NCI-H2171 treated with DMSO at 0.1 percent for 48 hours (cell line): ENCODE results near the gene GLT1D1.
"Not testable (repeated sequence)": the region's sequence is repeated elsewhere in the genome, so short reads cannot be mapped to it uniquely, and the experiment has no call there.

Source experiments
- DNase-seq: peaks from one replicate; lab custom pipeline; 2025; lab: John Stamatoyannopoulos, UW

The GLT1D1 gene

DNA sequence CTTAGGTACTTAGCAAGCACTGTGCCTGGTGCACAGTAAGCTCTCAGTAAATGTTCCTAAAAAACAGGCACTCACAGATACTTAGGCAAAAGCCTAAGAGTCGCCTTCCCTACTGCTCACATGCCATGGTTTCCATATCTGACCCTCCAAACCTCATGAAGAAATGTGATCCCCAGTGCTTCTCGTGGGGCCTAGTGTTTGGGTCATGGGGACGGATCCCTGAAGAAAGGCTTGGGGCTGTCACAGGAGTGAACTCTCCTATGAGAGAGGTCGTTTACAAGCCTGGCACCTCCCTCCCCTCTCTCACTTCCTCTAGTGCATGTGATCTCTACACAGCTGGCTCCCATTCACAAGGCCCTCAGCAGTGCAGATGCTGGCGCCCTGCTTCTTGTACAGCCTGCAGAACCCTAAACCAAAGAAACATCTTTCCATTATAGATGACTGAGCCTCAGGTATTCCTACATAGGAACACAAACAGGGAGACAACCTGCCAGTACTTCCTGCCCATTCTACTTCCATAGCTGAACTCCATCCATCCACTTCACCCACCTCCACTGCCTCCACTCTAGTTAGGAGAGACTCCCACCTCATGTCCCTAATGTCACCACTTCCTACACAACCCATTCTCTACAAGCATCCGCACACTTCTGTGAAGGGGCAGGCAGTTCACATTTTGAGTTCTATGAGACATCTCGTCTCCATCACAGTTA, 32.4 kb upstream of the GLT1D1 start:
- DNase-seq = no peak

DNA sequence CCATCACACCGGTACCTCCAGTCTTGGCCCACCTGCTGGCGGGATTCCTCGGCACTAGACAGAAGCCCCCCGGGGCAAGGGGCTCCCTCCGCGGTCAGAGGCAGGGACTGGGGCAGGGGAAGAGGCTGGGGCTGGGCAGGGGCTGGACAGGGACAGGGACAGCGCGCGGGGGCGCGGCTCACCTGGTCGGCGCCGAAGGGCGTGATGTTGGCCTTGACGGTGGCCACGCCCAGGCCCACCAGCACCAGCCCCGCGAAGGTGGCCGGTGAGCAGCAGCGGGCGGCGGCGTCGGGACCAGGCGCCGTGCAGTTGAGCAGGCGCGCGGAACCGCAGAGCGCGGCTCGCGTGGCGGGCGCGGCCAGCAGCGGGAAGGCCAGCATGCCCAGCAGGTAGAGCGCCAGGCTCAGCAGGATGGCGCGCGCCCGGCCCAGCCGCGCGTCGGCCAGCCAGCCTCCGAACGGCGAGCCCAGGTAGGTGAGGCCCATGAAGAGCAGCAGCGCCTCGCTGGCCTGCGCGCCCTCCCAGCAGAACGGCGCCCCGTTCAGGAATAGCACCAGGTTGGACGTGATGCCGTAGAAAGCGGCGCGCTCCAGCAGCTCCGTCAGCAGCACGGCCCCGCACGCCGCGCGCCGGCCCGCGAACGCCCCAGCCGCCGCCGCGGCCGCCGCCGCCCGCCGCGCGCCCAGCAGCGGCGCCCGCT, 29.9 kb upstream of the GLT1D1 start:
- no peak for DNase-seq

DNA sequence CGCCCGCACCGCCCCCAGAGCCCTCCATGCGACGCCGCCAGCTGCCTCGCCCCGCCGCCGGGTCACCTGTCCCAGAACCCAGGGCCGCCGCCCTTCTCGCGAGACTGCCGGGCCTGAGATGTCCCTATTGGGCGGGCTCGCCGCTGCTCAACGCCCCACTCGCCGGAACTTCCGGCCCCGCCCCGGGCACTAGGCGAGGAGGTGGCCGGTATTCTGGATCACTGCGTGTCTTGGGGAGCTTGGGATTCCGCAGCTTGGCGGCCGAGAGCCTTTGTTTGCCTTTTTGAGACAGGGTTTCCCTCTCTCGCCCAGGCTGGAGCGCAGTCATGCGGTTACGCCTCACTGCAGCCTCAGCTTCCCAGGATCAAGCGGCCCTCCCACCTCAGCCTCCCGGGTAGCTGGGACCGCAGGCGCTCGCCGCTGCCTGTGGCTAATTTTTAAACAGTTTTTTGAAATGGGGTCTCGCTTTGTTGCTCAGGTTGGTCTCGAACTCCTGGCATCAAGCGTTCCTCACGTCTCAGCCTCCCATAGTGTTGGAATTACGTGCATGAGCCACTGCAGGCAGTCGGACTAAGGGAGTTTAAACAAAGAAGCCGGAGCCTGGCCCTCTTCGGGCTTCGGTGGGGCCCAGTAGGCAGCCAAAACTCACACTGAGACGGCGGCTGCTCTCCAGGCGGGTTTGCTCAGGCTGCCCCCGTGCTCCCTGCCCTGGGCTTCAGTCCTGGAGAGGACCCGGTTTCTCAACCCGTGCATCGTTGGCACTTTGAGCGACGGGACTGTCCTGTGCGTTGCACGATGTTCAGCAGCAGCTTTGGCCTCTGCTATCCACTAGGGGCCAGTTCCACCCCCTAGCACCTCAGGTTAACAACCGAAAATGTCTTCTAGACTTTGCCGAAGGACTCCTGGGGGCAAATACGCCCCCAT, 29.1 kb upstream of the GLT1D1 start, which contains the start of gene SLC15A4:
Gene SLC15A4, minus strand, starts transcription at position 43 of the 924 bp plus-strand sequence. Its CDS starts 15 bp downstream, at position 28.
- peak; percentile 92 for DNase-seq

DNA sequence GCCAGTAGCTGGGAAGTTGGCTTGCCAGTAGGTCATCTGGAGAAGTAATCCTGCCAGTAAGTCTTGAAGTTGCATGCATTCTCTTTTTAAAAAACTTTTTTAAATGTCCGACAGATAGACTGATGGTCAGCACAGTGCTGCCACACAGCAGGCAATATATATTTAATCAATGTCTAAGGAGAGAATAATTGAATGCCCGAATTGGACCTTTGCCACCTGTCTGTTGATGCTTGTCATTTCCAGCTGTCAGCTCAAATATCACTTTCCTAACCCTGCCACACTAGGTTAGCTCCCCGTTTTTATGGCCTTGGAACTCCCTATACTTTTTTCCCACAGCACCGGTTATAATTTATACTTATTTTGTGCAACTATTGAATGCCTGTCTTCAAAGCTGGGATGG, 27.4 kb upstream of the GLT1D1 start:
- peak; percentile 46 for DNase-seq

DNA sequence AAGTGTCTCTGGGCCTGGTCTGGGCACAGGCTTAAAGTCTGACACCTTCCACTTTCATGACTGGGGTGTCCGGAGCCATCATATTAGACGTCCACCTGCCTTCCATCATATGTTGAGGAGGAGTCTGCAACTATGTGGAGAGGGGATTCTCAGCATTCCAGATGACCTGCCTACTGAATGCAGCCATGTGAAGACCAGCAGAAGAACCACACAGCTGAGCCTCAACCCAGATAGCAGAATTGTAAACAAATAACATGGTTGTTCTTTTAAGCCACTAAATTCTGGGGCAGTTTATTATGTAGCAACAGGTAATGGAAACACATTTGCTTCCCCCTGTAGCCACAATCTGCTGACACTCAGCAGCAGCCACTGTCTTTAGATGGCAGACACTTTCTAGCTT, 25.6 kb upstream of the GLT1D1 start:
- DNase-seq = no peak

DNA sequence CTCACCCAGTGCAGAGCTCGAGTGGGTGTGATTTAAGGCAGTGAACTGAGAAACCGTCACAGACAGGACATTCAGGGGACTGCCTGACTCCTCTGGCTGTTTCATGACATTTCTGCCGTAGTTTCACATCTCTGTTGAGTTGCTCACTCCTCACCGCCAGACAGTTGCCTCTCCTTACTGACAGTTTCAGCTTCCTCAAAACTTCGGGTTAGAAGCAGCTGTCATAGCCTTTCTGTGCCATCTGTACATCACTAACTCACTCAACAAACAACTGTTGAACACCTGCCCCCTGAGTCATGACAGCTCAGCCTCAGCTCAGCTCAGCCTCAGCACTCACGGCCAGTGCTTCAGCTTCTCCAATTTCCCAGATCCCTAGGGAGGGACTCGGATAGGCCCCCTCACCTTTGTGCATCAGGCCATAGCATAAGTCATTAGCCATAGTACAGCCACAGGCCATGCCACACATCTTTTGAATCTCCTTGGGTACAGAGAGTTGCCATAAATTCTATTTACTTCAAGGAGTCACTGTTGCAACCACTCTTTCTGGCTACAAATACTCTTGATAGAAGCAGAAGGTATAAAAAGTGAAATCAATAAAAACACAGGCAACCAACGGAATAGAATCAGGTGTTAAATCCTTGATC, 23.3 kb upstream of the GLT1D1 start:
- no peak for DNase-seq

DNA sequence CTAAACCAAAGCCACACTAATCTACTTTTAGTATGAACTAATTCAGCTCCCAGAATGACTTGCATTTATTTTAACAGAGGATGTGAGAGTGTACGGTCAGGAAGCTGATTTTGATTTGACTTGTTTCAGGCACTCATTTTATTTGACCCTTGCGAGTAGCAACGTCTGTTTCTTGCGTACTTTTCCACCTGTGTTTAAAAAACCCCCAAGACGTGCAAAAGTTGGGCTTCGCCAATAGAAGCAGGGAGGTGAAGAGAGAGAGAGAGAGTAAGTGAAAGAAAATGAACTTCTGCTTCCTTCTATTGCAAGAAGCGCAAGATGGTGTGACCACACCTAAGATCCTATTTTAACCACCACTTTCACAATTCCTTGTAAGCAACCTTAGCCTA, 22.8 kb upstream of the GLT1D1 start:
- DNase-seq = no peak

DNA sequence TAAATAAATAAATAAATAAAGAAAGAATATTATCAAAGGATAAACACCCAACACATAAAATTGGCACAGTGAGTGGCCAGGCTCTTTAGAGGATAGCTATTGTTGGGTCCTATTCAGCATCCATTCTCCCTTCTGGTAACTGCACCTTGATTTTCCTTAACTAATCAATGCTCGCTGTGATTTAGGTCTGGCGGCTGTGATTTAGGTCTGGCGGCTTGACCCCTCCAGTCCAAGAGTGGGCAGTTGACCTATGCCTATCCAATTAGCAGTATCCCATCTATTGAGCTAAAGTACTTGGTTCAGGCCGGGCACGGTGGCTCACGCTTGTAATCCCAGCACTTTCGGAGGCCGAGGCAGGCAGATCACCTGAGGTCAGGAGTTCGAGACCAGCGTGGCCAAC, 19.9 kb upstream of the GLT1D1 start:
- DNase-seq = no peak

DNA sequence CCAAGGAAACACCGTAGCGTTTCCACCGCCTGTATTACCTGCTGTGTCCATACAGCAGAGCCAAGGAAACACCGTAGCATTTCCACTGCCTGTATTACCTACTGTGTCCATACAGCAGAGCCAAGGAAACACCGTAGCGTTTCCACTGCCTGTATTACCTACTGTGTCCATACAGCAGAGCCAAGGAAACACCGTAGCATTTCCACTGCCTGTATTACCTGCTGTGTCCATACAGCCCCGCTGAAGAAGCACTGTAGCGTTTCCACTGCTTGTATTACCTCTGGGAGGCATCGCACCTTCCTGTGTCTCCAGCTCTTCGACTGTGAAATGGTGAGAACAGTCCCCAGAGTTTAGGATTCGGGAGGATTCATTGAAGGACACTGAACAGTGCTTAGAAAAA, 13.4 kb upstream of the GLT1D1 start:
- DNase-seq = not testable (repeated sequence)

DNA sequence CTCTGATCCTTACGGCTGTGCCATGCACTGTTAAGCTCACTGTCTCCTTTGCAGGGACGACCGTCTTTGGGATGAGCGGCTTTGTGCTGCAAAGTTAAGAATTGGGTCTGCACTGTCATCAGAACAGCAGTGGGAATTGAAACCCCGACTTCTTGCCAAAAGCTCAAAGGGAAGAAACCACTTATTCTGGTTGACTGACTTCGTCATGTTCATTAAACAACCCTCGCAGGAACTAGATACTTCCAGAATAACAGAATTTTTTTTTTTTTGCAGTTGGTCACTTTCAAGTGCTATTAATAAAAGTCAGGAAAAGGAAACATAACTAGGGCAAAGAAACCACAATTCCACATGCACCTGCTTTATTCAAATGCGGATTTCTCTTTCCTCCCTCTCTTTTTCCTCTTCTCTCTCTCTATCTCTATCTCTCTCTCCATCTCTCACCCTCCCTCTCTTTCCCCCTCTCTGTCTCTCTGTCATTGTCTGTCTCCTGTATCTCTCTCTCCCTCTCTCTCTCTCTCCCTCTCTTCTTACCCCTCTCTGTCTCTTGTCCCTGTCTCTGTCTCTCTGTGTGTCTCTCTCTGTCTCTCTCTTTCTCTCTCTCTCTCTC, 12.3 kb upstream of the GLT1D1 start:
- DNase-seq = peak; percentile 9

DNA sequence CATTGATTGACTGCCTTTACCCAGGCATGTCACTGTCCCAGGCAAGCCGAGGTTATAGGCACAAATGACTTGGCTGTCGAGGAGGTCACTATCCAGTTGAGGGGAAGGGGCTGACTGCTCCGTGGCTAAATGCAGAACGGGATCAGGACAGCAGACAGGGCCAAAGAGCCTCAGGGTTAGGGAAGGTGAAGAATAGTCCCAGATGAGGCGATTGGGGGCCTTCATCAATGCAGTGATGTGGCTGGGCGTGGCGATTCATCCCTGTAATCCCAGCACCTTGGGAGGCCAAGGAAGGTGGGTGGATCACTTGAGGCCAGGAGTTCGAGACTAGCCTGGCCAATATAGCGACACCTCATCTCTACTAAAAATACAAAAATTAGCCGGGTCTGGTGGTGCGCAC, 10.7 kb upstream of the GLT1D1 start:
- no peak for DNase-seq

DNA sequence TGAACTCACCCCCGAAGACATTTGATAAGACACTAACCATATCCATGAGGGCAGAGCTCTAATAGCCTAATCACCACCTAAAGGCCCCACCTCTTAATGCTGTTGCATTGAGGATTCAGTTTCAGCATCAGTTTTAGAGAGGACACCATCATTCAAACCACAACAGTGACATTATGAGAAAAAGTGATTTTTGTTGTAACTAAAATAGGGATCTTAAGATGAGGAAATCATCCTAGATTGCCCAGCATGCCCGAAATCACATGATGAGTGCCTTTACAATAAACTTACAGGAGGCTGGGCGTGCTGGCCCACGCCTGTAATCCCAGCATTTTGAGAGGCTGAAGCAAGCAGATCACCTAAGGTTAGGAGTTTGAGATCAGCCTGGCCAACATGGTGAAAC, 9.7 kb upstream of the GLT1D1 start:
- DNase-seq = no peak

DNA sequence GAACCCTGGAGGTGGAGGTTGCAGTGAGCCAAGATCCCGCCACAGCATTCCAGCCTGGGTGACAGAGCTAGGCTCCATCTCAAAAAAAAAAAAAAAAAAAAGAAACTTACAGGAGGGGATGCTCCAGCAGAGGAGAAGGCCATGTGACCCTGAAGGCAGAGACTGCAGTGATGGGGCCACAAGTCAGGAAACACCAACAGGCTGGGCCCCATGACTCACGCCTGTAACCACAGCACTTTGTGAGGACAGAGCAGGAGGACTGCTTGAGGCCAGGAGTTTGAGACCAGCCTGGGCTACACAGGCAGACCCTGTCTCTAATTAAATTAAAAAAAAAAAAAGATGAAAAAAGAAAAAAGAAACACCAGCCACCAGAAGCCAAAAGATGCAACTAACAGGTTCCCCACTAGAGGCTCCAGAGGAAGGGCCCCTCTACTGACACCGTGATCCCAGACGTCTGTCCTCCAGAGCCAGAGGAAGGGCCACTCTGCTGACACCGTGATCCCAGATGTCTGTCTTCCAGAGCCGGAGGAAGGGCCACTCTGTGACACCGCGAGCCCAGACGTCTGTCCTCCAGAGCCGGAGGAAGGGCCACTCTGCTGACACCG, 9.1 kb upstream of the GLT1D1 start:
- DNase-seq = peak; percentile 5

DNA sequence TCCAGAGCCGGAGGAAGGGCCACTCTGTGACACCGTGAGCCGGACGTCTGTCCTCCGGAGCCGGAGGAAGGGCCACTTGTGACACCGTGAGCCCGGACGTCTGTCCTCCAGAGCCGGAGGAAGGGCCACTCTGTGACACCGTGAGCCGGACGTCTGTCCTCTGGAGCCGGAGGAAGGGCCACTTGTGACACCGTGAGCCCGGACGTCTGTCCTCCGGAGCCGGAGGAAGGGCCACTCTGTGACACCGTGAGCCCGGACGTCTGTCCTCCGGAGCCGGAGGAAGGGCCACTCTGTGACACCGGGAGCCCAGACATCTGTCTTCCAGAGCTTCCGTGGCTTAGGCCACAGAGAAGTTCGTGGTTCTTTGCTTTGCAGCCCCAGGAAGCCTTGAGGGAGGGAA, 6.6 kb upstream of the GLT1D1 start:
- DNase-seq = not testable (repeated sequence)

DNA sequence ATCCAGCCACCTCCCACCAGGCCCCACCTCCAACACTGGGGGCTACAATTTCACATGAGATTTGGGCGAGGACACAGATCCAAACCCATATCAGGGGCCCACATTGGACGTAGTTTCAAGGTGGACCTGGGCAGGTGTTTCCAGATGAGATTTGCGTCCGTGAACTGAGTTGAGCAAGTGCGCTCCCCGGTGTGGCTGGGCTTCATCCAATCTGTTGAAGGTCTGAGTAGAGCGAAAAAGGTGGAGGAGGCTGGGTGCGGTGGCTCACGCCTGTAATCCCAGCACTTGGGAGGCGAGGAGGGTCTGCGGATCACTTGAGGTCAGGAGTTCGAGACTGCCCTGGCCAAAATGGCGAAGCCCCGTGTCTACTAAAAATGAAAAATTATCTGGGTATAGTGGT, 4.9 kb upstream of the GLT1D1 start:
- no peak for DNase-seq

DNA sequence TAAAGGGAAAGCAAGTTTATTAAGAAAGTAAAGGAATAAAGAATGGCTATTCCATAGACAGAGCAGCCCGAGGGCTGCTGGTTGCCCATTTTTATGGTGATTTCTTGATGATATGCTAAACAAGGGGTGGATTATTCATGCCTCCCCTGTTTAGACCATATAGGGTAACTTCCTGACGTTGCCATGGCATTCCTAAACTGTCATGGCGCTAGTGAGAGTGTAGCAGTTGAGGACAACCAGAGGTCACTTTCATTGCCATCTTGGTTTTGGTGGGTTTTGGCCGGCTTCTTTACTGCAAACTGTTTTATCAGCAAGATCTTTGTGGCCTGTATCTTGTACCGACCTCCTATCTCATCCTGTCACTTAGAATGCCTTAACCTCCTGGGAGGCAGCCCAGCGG, 3.5 kb upstream of the GLT1D1 start:
- not testable (repeated sequence) for DNase-seq

DNA sequence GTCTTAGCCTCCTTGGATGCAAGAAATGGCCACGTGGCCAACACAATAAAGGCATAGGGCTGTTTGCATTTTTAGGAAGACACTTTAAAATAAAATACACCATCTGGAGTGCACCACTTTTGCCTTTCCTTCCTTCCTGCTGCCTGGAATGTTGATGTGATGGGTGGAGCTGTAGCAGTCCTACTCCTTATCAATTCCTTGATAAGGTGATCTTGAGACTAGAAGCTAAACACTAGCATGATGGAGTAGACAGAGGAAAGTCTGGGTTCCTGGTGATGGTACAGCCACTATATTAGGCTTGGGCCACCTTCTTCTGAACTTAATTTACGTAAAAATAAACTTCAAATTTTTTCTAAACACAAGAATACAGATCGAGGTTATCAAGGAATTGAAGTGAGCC, 2.9 kb upstream of the GLT1D1 start:
- DNase-seq = no peak

DNA sequence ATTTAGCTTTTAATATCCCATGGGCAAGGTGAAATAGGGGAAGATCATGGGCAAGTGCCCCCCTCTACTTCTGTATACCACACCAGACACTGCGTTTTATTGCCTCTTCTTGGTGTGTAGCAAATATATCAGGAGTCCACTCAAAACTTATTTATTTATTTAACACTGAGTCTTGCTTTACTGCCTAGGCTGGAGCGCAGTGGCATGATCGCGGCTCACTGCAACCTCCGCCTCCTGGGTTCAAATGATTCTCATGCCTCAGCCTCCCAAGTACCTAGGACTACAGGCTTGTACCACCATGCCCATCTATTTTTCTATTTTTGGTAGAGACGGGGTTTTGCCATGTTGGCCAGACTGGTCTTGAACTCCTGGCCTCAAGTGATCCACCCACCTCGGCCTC, 1.8 kb upstream of the GLT1D1 start:
- DNase-seq = not testable (repeated sequence)

DNA sequence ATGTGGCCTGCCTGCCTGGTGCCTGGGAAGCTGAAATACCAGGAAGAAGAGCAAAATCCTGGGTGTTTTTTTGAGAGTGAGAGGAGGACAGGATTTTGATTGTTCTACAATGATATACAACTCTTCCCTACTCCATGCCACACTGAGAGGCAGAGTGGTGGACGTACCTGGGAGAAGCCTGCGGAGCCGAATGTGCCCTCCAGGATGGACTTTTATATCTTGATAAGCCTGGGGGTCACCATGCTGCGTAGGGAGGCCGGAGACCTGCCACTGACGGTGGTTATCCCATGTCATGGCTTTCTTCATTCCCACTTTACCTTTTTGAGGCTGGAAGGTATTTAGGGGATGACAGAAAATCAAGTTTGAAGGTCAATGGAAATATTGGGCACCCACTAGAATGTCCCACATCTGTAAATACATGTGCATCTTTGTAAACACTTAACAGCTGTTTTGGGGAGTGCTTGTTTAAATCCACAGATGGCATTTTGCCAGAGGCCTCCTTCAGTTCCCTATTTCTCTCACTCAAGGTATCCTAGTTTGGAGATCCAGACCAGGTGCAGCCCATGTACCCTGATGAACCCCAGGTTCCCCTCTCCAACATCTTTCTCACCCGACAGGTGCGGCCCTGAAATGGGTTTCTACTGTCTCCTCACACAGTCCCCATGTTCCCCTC, 1.1 kb upstream of the GLT1D1 start:
- no peak for DNase-seq

DNA sequence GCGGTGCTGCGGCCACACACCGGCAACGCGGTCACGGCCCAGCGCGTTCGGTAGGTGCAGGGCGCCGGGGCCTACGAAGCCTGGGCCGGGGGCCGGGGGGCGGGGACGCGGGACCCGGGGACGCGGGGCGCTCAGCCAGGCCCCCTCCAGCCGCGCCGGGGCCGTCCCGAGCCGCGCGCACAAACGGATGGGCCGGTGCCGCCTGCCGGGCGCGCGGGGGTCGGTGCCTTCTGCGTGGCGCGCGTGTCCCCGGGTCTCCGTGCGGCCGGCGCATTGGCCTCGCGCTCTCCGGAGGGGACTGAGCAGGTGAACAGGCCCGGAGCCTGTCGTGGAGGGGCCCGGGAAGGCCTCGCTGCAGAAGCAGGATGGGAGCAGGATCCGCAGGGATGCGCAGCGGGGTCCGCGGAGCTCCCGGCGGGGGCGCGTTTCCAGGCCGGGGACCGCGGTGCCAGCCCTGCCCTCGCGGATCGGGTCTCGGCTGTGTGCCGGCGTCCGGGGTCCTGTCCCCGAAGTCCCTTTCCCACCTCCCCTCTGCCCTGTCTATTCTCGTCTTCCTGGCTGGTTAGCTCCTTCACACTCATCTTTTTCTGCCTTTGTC, 421 bp downstream of the GLT1D1 start:
- DNase-seq = no peak
